NCI-H748 (cell line): ENCODE data around the gene HS3ST3B1.

Experiments used
- DNase-seq: peaks from one replicate; lab custom pipeline; 2025; ENCODE audit not compliant: unreplicated experiment; lab: John Stamatoyannopoulos, UW

HS3ST3B1 gene

GRCh38 chr17:14351493-14351892 lies 50.6 kb downstream of the HS3ST3B1 start:
- no peak for DNase-seq

- DNase-seq = no peak
Measured at GRCh38 chr17:14352136-14352535, 51.3 kb downstream of the HS3ST3B1 start.

GRCh38 chr17:14353861-14354474 lies 53.1 kb downstream of the HS3ST3B1 start:
- DNase-seq = no peak

DNA sequence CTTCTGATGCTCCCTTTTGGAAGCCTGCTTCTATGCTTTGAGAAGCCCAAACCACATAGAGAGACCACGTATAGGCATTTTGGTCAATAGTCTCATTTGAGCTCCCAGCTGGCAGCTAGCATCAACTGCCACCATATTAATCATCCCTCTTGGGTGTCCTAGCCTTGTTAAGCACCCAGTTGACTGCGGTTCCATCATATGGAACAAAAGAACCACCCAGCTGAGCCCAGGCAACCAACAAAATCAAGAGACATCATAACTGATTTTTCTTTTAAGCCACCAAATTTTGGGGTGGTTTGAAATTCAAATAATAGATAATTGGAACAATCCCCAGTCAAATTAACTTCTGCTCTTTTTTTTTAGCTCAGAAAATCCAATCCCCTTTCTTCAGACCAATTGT lies 53.9 kb downstream of the HS3ST3B1 start:
- no peak for DNase-seq

DNA sequence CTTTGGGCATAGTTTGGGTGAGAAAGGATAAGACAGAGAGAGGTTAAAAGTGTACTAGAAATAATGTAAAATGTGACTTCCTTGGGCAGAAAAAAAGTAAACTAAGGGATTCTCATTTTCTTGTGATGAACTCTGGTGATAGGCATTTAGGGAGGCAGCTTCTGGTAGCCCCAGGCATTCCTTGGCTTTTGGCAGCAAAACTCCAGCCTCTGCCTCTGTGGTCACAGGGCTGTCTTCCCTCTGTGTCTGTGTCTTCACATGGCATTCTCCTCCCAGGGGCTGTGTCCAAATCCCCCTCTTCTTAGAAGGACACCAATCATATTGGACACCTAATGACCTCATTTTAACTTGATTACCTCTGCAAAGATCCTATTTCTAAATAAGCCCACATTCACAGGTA lies 54.7 kb downstream of the HS3ST3B1 start:
- no peak for DNase-seq

GRCh38 chr17:14359163-14360020 lies 58.5 kb downstream of the HS3ST3B1 start:
- DNase-seq = no peak

DNA sequence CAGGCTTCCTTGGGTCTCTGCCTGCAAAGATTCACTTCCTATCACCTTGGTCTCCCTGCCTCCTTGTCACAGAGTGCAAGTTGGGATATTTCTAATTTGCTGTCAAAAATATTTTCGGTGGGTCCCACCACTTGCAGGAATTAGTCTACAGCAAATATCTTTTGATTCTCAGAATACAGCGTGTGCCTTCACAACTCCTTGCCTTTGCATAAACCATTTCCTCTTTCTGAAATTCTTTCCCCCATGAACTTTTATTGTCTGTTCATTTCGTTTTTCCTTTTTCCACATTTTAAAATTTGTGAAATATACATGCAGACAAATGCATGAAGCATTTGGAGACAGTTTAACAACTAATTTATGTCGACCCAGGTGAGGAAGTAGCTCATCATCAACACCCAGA lies 60.0 kb downstream of the HS3ST3B1 start:
- no peak for DNase-seq

DNA sequence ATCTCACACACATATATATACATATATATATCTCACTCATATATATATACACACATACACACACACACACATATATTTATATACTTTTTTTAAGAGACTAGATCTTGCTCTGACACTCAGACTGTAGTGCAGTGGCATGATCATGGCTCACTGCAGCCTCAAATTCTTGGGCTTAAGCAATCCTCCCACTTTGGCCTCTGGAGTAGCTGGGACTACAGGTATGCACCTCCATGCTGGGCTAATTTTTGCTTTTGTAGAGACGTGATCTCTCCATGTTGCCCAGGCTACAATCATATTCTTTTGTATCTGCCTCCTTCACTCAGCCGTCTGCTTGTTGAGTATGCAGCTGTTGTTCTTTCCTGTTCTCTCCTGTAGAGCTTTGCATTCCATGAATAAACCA lies 60.6 kb downstream of the HS3ST3B1 start:
- no peak for DNase-seq

- DNase-seq = no peak
Measured at GRCh38 chr17:14361945-14362508, 61.1 kb downstream of the HS3ST3B1 start.

DNA sequence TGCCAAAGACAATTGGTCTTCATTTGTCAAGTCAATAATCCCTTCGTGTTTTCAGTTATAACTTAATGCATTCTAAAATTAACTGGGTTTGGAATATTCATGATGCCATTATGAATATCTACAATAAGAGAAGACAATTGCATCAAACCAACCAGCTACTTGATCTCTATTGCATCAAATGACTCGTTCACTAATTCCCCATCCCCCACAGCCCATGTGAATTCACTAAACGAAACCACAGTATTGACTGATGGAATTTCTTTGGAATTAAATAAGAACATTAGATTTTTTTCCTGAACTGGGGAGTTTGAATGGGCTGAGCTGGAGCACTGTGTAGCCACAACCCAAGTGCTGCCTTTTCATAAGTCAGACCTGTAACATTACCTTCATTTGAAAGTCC lies 65.3 kb downstream of the HS3ST3B1 start:
- DNase-seq = no peak

GRCh38 chr17:14372461-14372860 lies 71.6 kb downstream of the HS3ST3B1 start:
- no peak for DNase-seq

DNA sequence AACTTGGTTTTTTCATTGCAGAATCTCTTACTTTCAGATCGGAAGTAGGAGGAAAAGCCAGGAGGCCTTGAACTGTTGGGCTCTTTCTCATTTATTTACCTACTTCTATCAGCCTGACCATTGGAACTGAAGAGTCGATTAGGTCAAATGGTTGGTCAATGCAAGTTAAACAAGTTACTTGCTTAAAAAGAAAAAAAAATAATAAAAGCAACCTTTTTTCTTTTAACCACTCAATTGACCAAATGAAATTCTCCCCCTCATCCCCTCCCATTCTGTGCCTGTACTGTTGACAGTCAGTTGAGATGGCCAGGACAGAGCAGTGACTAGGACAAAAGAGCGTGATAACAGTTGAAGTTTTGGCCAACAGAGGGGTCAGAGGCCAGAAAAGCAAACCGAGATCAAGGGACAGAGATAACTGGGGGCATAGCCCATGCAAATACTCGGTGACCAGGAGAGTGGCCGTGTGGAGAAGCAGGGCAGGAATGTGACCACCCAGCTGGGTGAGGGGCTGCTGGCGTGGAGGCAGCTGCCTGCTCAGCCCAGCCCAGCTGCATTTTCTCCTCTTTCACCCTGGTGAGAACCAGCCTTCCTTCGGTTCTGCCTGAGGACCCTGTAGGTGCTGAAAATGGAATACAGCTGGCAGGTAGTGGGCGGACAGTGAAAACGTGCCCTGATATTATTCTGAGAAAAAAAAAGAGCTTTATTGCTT lies 72.2 kb downstream of the HS3ST3B1 start:
- DNase-seq = no peak

GRCh38 chr17:14373614-14374259 lies 72.9 kb downstream of the HS3ST3B1 start:
- DNase-seq = no peak

DNA sequence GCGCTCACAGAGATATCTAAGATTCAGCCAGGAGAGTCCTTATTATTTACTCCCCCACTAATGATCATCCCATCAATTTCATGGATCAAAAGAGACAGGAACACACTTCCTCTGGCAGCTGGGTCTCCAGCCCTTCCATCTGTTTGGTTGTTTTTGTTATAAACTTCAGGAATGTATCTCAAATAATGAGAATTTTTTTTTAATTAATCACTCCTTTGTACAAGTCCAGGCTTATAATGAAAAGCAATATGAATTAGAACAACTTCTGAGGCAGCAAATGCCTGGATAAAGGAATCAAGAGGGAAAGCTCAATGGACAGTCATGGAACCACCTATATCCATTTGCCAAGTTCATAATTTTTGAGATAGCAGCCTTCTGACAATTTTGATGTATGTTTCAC lies 73.4 kb downstream of the HS3ST3B1 start:
- no peak for DNase-seq

DNA sequence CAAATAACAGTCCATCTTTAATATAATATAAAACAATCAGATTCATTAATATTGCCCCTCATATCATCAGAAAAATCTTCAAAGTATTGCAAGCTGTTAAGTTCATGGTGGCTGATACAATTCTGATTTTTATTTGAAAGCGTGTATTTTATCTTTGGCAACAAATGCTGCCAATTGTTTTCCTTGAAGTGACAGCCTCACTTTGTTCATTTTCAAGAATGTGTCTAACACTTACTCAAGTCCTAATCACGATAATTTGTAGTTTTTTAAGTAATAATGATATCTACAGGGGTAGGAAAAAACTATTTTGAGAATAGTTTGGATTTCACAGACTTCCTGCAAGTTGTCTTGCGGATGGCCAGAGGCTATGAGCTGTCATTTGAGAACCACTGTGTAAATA lies 75.8 kb downstream of the HS3ST3B1 start:
- DNase-seq = no peak

DNA sequence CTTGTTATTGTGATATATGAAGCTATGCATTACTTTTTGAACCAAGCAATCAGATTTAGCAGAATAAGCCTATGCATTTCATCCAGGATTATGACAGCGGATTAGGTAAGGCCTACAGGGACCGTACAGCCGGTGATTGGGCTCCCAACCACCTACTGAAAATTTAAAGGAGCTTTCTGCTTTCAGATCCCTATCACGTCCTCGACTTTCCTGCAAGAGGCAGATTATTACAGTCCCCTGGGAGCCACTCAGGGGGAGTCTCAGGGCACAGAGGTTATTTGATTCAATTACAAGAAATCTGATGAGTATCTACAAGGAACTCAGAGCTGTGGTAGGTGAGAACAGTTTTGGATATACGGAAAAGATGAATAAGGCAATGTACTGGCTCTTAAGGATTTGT lies 80.7 kb downstream of the HS3ST3B1 start:
- DNase-seq = no peak

DNA sequence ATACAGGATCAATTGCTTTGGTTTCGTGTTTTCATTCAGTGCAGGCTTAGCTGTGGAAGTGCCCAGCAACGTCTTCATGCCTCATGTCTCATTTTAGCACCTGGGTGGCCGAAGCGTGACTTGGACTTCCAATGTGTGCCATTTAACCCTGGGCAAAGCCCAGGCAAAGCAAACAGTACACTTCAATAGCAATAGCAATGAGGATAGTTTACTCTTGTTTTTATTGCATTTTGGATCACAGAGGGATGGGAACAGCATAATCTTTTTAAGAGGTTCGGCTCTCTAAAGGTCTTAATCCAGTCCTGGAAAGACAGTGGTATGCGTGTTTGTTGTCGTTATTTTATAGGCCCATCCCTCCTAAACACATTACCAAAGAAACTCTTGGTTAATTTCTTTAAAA lies 86.2 kb downstream of the HS3ST3B1 start:
- DNase-seq = no peak

DNA sequence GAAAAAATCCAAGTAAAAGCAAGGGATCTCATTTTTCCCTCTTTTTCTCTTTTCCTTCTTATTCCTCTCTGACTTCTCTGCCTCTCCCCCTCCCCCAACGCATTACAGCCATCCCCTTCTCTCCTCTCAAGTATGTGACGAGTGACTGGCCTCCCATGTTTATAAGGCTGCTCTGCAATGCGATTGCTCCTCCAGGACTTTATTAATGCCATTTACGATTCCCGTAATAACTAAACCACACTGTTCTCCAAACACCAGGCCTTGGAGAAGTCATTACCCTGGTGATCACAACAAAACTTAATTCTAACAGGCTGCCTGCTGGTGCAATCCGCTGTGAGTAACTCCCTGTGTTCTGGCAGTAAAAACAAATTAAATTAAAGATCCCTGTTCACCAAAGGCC lies 88.8 kb downstream of the HS3ST3B1 start:
- DNase-seq = no peak

DNA sequence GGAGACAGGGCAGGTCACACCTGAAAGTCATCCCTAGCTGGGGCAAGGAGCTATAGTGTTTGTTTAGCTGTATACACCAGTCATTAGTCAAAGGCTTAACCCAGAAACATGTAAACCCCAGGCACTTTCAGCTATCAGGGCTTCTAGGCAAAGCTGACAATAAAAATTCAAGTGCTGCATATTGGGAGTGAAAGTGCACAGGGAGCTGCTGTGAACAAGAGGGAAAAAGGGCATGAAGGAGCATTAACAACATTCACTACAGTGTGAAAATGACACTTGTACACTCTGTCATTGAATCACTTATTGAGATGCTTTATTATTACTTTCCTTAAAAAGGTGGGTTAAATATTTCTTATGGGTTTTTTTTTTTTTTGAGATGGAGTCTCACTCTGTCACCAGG lies 92.8 kb downstream of the HS3ST3B1 start:
- no peak for DNase-seq

- no peak for DNase-seq
Measured at GRCh38 chr17:14395255-14395654, 94.4 kb downstream of the HS3ST3B1 start.

DNA sequence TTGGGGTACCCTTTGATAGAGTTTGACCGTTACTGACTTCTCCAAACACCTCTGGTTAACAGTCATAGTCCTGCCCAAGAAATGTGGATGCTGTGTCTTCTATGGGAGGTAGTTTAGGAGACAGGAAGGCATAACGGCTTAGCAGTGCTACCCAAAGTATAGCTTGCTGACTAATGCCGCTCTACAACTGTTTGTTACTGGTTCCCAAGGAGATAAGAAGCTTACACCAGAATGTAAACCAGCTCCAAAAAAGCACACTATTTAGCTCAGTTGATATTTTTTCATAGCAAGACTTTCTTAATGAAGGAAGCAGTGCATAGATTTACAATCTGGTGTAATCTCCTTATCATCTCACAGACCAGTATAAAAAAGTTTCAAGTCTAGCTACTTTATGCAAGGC lies 95.7 kb downstream of the HS3ST3B1 start:
- no peak for DNase-seq
